GM12878 (cell line): ENCODE measurements around the gene TMEM255B.

Experiments
- GABPA ChIP-seq: IDR thresholded peaks from 2 replicates; pipeline ENCODE4 v1.6.1; 2014; ENCODE audit warnings: antibody characterized with exemption, low read depth, mild to moderate bottlenecking, inconsistent platforms
- HDAC2 ChIP-seq: fragments of 200-600 bp; sonication (generic); IDR thresholded peaks from 2 replicates; pipeline ENCODE4 v1.6.1; 2017
- MYC ChIP-seq: IDR thresholded peaks from 2 replicates; pipeline ENCODE4 v1.6.1; 2011; ENCODE audit warnings: mild to moderate bottlenecking, low read length, moderate library complexity, inconsistent platforms; ENCODE audit not compliant: insufficient read depth, insufficient replicate concordance, insufficient read length, severe bottlenecking
- TARDBP ChIP-seq: IDR thresholded peaks from 2 replicates; pipeline ENCODE4 v1.6.1; 2016; ENCODE audit warnings: borderline replicate concordance
- TF ChIP-seq, protein P1 (sequence below), 3 experiments: IDR thresholded peaks in 2 of 3; conservative IDR thresholded peaks in 1 of 3; 2 replicates each; pipeline ENCODE4 v1.5.1; 2011; ENCODE audit warnings: low read depth in 3 of 3, low read length in 3 of 3, mild to moderate bottlenecking in 3 of 3, control low read depth in 2 of 3, moderate library complexity in 2 of 3, inconsistent platforms in 1 of 3, mixed read lengths in 1 of 3; ENCODE audit not compliant: control insufficient read depth in 2 of 3, insufficient read depth in 1 of 3; ENCODE audit errors: extremely low read depth in 1 of 3

DNA sequence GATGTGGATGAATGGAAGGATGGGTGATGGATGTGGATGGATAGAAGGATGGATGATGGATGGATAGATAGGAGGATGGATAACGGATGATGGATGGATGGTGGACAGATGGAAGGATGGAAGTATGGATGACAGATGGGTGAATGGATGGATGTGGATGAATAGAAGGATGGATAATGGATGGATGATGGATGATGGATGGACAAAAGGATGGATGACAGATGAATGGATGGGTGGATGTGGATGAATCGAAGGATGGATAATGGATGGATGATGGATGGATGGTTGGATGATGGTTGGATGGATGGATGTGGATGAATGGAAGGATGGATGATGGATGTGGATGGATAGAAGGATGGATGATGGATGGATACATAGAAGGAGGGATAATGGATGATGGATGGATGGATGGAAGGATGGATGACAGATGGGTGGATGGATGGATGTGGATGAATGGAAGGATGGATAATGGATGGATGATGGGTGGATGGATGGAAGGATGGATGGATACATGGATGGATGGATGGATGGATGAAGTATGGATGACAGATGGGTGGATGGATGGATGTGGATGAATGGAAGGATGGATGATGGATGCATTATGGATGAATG is 39.3 kb downstream of the TMEM255B start:
- TF ChIP-seq TARDBP (no peak), HDAC2 (no peak), MYC (no peak), GABPA (no peak)
- TF ChIP-seq, protein P1, sequence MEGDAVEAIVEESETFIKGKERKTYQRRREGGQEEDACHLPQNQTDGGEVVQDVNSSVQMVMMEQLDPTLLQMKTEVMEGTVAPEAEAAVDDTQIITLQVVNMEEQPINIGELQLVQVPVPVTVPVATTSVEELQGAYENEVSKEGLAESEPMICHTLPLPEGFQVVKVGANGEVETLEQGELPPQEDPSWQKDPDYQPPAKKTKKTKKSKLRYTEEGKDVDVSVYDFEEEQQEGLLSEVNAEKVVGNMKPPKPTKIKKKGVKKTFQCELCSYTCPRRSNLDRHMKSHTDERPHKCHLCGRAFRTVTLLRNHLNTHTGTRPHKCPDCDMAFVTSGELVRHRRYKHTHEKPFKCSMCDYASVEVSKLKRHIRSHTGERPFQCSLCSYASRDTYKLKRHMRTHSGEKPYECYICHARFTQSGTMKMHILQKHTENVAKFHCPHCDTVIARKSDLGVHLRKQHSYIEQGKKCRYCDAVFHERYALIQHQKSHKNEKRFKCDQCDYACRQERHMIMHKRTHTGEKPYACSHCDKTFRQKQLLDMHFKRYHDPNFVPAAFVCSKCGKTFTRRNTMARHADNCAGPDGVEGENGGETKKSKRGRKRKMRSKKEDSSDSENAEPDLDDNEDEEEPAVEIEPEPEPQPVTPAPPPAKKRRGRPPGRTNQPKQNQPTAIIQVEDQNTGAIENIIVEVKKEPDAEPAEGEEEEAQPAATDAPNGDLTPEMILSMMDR (IDR thresholded peaks at IDR 0.05 in 2 of 3, conservative IDR thresholded peaks at IDR 0.05 in 1 of 3; ENCODE audit: control insufficient read depth in 2 of 3, extremely low read depth in 1 of 3, insufficient read depth in 1 of 3, low read depth in 3 of 3, low read length in 3 of 3) = no peak
